Measurements from ENCODE around the gene TMEM185A.
"Not testable (repeated sequence)": the region's sequence is repeated elsewhere in the genome, so short reads cannot be mapped to it uniquely, and the experiment has no call there.

Gene TMEM185A

DNA sequence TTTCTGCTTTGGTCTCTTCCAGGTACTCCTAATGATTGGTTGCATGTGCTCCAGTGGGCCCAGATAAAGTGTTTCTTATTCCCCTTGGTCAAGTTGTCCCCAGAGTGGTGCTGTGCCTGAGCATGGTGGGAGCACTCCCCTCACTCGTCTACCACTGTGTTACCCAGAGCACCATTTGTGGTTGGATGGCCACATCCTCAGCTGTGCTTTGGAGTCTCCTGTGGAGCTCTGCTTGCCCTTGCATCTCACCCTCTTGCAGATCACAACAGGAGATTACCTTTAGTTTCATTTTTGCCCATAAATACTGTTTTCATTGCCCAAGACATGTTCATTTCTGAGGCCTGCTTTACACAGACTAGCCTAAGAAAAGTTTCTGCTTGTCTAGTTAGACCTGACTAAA, 81.1 kb downstream of the TMEM185A start:
- not testable (repeated sequence) for DNase-seq

DNA sequence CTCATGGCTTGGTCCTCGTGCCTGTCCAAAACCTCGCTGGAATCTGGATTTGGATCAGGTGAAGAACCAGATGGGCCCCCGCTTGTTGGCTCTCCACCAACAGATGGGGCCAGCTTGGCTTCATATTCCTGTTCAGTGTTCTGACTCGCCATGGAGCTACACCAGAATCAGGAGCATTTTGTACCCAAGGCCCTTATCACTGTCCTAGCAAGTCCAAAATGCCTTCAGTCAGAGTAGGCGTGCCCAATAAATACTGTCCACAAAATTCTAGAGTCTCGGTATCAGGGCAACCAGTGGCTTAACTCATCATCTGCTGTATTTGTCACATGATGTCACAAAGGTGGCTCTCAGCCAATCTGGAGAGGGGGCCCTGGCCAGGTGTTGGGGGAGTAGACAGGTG, 81.9 kb downstream of the TMEM185A start, which contains the start of gene HSFX3:
TSS of gene HSFX3 (minus strand) at position 224 of the 400 bp plus-strand sequence. CDS start at position 152, 72 bp downstream.
- DNase-seq, result not testable (repeated sequence)

DNA sequence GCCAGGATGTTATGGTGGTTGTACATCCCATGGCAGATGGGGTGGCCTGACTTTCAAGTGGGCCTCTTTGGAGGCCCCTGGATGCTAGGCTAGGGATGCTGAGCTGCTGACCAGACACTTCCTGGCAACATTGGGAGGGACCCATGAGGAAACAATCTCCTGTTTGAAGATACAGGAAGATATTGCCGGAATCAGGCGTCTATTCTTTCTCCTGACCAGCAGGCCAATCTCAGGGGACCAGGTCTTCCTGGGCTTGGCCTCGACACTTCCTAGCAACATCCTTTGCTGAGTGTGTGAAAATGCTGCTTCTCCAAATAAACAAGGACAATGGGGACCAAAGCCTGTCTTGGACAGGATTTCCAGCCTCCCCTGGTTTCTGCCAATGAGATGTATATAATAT, 83.8 kb downstream of the TMEM185A start:
- not testable (repeated sequence) for DNase-seq

DNA sequence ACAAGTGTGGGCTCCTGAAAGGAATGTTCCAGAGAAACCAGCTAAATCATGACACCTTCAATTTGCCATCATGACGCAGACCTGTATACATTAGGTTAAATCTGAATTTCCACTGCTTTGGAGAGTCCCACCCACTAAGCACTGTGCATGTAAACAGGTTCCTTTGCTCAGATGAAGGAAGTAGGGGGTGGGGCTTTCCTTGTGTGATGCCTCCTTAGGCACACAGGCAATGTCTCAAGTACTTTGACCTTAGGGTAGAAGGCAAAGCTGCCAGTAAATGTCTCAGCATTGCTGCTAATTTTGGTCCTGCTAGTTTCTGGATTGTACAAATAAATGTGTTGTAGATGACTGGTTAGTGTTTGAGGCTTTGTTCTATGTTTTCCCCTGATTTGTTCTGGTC, 84.6 kb downstream of the TMEM185A start:
- DNase-seq, result not testable (repeated sequence)

All from stimulated activated CD8-positive, alpha-beta memory T cell treated with anti-CD3 and anti-CD28 coated beads, Interleukin-4, amount 100 ng/mL, for 48 hours (primary cell).